Measurements from ENCODE around the gene ZNF141.

GRCh38 chr4:422587-422986 lies 85.0 kb downstream of the ZNF141 start:
- TF ChIP-seq CTCF (IDR thresholded peaks at IDR 0.05) (no peak), POLR2AphosphoS5 (IDR thresholded peaks at IDR 0.05) (no peak)

All from prostate gland (tissue), 2 donors.